ENCODE measurements around the gene XAGE5.
"Not testable (repeated sequence)": the region's sequence is repeated elsewhere in the genome, so short reads cannot be mapped to it uniquely, and the experiment has no call there.

The XAGE5 gene

DNA sequence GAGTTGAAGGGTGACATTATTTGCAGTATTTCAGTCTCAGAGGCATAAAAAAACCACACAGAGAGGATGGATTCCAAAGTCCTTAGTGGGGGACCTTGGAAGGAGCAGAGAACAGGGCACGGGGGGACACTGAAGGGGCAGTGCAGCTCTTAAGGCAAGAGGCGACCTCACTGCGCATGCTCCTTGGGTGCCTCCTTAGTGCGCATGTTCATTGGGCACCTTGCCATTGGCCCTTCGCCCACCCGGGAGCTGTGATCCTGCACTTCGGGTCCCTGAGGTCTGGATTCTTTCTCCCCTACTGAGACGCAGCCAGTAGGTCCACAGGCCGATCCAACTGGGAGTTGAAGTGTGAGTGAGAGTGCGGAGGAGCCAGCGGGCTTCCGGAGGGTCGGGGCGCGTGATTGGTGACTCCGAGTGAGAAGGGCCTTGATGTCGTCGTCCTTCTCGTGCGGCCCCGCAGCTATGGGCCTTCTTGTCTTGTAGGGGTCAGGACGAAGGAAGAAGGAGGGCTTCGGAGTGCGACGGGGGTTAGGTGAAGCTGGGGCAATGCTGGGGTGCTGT, at the start of gene XAGE5:
Gene XAGE5 (plus strand): TSS at position 223 of the 561 bp plus-strand sequence. CDS start 1,280 bp downstream, outside the sequence.
- no peaks in the 10 kb centered on the region for H3K9me3 ChIP-seq (ENCODE audit: control insufficient read depth, insufficient read depth, low read length)
- no peaks in the 10 kb centered on the region for H3K27me3 ChIP-seq (ENCODE audit: control insufficient read depth, low read length)
- H4K20me1 ChIP-seq (ENCODE audit: control insufficient read depth, insufficient read depth, low read depth, low read length) = no peaks in the 10 kb centered on the region
- H3K36me3 ChIP-seq (ENCODE audit: control insufficient read depth, low read length) = no peaks in the 10 kb centered on the region
- H3K79me2 ChIP-seq (ENCODE audit: control insufficient read depth, low read length) = no peaks in the 10 kb centered on the region
- no peak within 1 kb of the TSS for H3K4me3 ChIP-seq (ENCODE audit: low read length)
- H3K4me1 ChIP-seq (ENCODE audit: control insufficient read depth, low read length) = no peaks in the 10 kb centered on the region
- no peaks in the 10 kb centered on the region for H3F3A ChIP-seq (ENCODE audit: control insufficient read depth, insufficient read depth)
- TF ChIP-seq EZH2phosphoT487 (IDR thresholded peaks at IDR 0.05; ENCODE audit: borderline replicate concordance, low read length) = no peak
- TF ChIP-seq, protein P1, sequence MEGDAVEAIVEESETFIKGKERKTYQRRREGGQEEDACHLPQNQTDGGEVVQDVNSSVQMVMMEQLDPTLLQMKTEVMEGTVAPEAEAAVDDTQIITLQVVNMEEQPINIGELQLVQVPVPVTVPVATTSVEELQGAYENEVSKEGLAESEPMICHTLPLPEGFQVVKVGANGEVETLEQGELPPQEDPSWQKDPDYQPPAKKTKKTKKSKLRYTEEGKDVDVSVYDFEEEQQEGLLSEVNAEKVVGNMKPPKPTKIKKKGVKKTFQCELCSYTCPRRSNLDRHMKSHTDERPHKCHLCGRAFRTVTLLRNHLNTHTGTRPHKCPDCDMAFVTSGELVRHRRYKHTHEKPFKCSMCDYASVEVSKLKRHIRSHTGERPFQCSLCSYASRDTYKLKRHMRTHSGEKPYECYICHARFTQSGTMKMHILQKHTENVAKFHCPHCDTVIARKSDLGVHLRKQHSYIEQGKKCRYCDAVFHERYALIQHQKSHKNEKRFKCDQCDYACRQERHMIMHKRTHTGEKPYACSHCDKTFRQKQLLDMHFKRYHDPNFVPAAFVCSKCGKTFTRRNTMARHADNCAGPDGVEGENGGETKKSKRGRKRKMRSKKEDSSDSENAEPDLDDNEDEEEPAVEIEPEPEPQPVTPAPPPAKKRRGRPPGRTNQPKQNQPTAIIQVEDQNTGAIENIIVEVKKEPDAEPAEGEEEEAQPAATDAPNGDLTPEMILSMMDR (IDR thresholded peaks at IDR 0.05; ENCODE audit: low read depth, low read length, poor library complexity, severe bottlenecking) = no peak
- no peaks in the 10 kb centered on the region for H3K9me2 ChIP-seq (replicated peaks; ENCODE audit: control insufficient read depth, low read length)
- no peak within 1 kb of the TSS for H3K4me2 ChIP-seq (ENCODE audit: low read length)
- H3K27ac ChIP-seq (ENCODE audit: low read depth, low read length) = no peak within 1 kb of the TSS

- not testable (repeated sequence) for H3K79me2 ChIP-seq (ENCODE audit: control insufficient read depth, low read length); H3K27me3 ChIP-seq (ENCODE audit: control insufficient read depth, low read length); H3K27ac ChIP-seq (ENCODE audit: low read depth, low read length); H3K9me3 ChIP-seq (ENCODE audit: control insufficient read depth, insufficient read depth, low read length); H4K20me1 ChIP-seq (ENCODE audit: control insufficient read depth, insufficient read depth, low read depth, low read length); H3F3A ChIP-seq (ENCODE audit: control insufficient read depth, insufficient read depth); H3K4me3 ChIP-seq (ENCODE audit: low read length); H3K4me2 ChIP-seq (ENCODE audit: low read length); H3K9me2 ChIP-seq (replicated peaks; ENCODE audit: control insufficient read depth, low read length); H3K36me3 ChIP-seq (ENCODE audit: control insufficient read depth, low read length); H3K4me1 ChIP-seq (ENCODE audit: control insufficient read depth, low read length)
These were observed 45.1 kb upstream of the XAGE5 start for GRCh38 chrX:52765983-52766382.

DNA sequence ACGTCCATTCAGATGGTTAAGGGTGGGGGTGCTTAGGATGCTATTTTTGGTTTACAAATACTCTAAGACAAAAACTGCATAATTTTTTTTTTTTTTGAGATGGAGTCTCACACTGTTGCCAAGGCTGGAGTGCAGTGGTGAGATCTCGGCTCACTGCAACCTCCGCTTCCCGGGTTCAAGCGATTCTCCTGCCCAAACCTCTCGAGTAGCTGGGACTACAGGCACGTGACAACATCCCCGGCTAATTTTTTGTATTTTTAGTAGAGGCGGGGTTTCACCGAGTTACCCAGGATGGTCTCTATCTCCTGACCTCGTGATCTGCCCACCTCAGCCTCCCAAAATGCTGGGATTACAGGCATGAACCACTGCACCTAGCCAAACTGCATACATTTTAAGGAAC, 37.6 kb upstream of the XAGE5 start:
- not testable (repeated sequence) for H3K4me3 ChIP-seq (ENCODE audit: low read length); H3K9me2 ChIP-seq (replicated peaks; ENCODE audit: control insufficient read depth, low read length); H3F3A ChIP-seq (ENCODE audit: control insufficient read depth, insufficient read depth); H3K4me2 ChIP-seq (ENCODE audit: low read length); H3K27ac ChIP-seq (ENCODE audit: low read depth, low read length); H3K36me3 ChIP-seq (ENCODE audit: control insufficient read depth, low read length); H3K79me2 ChIP-seq (ENCODE audit: control insufficient read depth, low read length); H3K27me3 ChIP-seq (ENCODE audit: control insufficient read depth, low read length); H3K4me1 ChIP-seq (ENCODE audit: control insufficient read depth, low read length); H4K20me1 ChIP-seq (ENCODE audit: control insufficient read depth, insufficient read depth, low read depth, low read length); H3K9me3 ChIP-seq (ENCODE audit: control insufficient read depth, insufficient read depth, low read length)

DNA sequence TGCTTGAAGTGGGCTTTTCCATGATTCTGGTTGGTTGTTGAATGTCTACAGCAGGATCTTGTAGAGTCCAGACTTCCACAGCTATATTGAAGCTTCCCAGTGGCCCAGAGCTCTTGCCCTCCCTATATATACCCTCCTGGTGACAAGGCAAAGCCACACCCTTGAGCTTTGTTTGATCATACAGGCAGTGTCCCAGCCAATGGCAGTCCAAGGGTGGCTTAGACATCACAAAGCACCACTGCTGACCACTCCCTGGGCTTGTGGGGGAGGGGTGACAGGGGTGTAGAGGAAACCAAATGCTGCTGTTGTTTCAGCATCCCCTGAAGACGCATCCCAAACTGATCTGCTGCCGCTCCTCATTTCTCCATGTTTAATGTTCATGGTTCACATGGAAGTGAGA, 13.8 kb upstream of the XAGE5 start, which contains the start of gene SPANXN5:
Gene SPANXN5 (minus strand): TSS at position 101 of the 400 bp plus-strand sequence. CDS start 79 bp downstream, at position 22.
- H4K20me1 ChIP-seq (ENCODE audit: control insufficient read depth, insufficient read depth, low read depth, low read length); H3K27ac ChIP-seq (ENCODE audit: low read depth, low read length); H3F3A ChIP-seq (ENCODE audit: control insufficient read depth, insufficient read depth); H3K79me2 ChIP-seq (ENCODE audit: control insufficient read depth, low read length); H3K4me1 ChIP-seq (ENCODE audit: control insufficient read depth, low read length); H3K27me3 ChIP-seq (ENCODE audit: control insufficient read depth, low read length); H3K9me2 ChIP-seq (replicated peaks; ENCODE audit: control insufficient read depth, low read length); H3K4me3 ChIP-seq (ENCODE audit: low read length); H3K9me3 ChIP-seq (ENCODE audit: control insufficient read depth, insufficient read depth, low read length); H3K4me2 ChIP-seq (ENCODE audit: low read length); H3K36me3 ChIP-seq (ENCODE audit: control insufficient read depth, low read length): not testable (repeated sequence)

GRCh38 chrX:52804876-52805275, 6.2 kb upstream of the XAGE5 start:
- not testable (repeated sequence) for H3K27me3 ChIP-seq (ENCODE audit: control insufficient read depth, low read length); H3K4me2 ChIP-seq (ENCODE audit: low read length); H3F3A ChIP-seq (ENCODE audit: control insufficient read depth, insufficient read depth); H3K36me3 ChIP-seq (ENCODE audit: control insufficient read depth, low read length); H3K4me3 ChIP-seq (ENCODE audit: low read length); H3K79me2 ChIP-seq (ENCODE audit: control insufficient read depth, low read length); H4K20me1 ChIP-seq (ENCODE audit: control insufficient read depth, insufficient read depth, low read depth, low read length); H3K27ac ChIP-seq (ENCODE audit: low read depth, low read length); H3K9me2 ChIP-seq (replicated peaks; ENCODE audit: control insufficient read depth, low read length); H3K9me3 ChIP-seq (ENCODE audit: control insufficient read depth, insufficient read depth, low read length); H3K4me1 ChIP-seq (ENCODE audit: control insufficient read depth, low read length)
